ENCODE measurements around the gene EIF3D.

The EIF3D gene

GRCh38 chr22:36505998-36506635 is 22.8 kb downstream of the EIF3D start:
- DNase-seq, result no peak

DNA sequence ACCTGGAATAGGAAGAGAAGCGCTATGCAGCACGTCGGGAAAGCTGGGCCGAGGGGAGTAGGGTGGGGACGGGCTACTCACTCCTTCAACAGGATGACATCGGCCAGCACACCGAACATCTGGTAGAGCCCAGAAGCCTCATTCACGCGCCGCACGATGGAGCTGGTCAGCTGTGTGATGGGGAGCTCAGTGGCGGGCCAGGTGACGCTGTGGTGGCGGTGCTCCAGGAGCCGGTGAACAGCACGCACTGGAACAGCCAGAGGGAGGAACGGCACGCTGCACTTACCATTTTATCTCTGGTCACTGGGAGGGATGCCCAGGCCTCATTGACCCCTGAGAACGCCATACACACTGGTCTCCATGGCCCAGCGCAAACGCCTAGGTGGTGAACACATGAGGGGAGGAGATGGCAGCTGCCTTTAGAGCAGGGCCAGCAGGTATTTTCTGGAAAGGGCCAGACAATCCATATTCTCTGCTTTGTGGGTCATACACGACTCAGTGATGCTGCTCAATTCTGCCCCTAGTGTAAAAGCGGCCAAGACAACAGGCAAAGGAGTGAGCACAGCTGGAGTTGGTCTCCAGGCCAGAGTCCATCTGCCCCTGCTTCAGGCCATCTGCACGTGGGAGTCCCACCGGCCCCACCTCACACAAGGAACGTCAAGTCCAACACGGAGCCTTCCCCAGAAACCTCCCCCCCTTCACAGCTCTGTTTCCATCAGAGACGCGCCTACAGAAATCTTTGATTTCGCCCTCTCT is 30.9 kb downstream of the EIF3D start:
- no peak for DNase-seq

DNA sequence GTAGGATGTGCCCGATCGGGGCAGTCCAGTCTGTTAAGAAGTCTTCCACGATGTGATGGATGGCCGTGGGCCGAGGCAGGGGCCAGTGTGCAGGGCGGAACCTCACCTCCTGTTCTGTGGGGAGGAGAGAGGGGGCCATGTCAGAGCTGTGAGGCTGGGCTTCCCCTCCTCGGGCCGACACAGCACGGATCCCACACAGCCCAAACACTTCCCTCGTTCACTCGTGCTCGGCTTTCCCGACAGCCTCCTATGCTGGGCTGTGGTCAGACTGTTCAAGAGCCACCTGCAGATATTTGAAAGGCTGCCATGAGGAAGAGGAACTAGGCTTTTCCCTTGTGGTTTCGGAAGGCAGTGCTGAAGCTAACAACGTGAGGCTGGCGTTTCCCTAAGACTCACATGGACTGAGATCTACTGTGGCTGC is 35.3 kb downstream of the EIF3D start:
- no peak for DNase-seq

DNA sequence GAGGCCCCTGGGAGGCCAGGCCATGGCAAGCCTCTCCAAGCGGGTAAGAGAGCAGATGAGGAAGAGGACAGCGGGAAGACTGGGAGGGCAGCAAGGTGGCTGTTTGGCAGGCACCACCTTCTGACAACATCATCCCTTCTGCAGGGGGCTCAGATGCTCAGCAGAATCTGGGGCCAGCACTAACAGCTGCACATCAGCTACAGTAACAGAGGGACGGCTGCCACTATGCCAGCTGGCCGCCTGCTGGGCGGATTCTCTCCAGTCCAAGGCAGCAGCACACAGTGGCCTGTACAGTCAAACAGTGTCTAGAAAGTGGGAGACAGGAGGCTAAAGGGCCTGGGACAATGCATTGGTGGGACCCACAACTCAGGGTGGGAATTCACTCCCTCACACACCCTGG is 36.9 kb downstream of the EIF3D start:
- DNase-seq, result peak; percentile 73

GRCh38 chr22:36491155-36491554 is 37.8 kb downstream of the EIF3D start:
- DNase-seq, result no peak

GRCh38 chr22:36486619-36487384 is 42.2 kb downstream of the EIF3D start:
- no peak for DNase-seq

DNA sequence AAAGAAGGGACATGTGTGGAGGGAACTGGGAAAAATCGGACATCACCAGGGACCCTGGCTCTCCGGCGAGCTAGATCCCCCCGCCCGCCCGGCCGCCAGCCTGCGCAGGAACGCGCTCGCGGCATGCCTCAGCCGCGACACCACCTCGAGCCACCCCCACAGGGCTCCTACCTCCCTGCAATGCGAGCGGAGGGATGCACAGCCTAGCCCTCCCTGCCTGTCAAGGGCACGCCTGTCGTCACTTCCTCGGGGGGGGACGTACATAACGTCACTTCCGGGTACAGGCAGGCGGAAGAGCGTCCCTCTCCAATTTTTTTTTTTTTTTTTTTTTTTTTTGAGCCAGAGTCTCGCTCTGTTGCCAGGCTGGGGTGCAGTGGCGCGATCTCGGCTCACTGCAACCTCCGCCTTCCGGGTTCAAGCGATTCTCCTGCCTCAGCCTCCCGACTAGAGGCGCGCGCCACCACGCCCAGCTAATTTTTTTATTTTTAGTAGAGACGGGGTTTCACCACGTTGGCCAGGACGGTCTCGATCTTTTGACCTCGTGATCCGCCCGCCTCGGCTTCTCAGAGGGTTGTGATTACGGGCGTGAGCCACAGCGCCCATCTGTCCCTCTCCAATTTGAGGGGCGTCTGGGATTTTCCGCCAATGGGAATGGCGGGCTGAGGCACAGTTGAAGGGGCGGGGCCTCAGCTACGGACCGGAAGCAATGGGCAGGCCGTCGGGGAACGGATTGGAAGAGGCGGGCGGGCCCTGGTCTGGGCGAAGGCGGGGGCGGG is 47.4 kb downstream of the EIF3D start, which contains the start of gene TXN2:
Gene TXN2, minus strand, starts transcription at position 248 of the 776 bp plus-strand sequence. CDS start 803 bp downstream, outside the sequence.
- DNase-seq, result peak; percentile 99

DNA sequence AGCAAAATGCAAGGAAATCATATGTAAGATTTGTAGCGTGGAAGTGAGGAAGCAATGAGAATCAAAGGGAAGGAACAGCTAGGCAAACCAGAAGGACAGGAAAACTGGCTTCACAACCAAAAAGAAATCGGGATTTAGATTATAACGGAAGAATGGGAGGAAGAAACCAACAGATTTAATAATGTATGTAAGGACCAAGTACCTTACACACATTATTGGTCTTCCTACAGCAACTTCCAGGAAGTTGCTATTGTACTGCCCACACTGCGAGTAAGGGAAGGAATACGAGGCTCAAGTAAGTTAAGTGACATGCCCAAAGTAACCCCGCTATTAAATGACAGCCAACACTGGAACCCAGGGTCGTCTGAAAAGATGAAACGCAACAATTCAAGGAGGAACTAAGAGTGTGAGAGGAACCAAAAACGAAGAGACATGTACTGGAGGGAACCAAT is 48.0 kb downstream of the EIF3D start:
- no peak for DNase-seq

GRCh38 chr22:36478966-36479365 is 50.0 kb downstream of the EIF3D start:
- DNase-seq, result no peak

- no peak for DNase-seq
Observed at GRCh38 chr22:36475341-36475740, 53.6 kb downstream of the EIF3D start.

- DNase-seq, result no peak
Observed at GRCh38 chr22:36472689-36473088, 56.3 kb downstream of the EIF3D start.

DNA sequence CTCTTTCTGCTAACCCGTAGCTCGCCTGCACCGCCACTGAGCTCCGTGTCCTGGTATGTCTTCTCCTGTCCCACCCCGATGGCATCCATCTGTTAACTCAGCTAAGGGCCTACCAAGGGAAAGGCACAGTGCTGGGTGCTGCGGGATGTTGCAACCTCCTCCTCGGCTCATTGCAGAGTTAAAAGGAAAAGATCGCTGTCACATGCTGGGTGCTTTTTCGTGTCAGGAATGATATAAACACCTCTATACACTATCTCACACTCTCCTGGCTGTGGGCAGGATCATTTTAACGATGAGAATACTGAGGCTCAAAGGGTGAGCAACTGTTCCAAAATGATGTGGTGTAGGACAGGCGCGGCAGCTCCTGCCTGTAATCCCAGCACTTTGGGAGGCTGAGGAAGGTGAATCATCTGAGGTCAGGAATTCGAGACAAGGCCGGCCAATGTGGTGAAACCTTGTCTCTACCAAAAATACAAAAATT is 57.6 kb downstream of the EIF3D start:
- DNase-seq, result no peak

- no peak for DNase-seq
Observed at GRCh38 chr22:36470994-36471331, 58.0 kb downstream of the EIF3D start.

DNA sequence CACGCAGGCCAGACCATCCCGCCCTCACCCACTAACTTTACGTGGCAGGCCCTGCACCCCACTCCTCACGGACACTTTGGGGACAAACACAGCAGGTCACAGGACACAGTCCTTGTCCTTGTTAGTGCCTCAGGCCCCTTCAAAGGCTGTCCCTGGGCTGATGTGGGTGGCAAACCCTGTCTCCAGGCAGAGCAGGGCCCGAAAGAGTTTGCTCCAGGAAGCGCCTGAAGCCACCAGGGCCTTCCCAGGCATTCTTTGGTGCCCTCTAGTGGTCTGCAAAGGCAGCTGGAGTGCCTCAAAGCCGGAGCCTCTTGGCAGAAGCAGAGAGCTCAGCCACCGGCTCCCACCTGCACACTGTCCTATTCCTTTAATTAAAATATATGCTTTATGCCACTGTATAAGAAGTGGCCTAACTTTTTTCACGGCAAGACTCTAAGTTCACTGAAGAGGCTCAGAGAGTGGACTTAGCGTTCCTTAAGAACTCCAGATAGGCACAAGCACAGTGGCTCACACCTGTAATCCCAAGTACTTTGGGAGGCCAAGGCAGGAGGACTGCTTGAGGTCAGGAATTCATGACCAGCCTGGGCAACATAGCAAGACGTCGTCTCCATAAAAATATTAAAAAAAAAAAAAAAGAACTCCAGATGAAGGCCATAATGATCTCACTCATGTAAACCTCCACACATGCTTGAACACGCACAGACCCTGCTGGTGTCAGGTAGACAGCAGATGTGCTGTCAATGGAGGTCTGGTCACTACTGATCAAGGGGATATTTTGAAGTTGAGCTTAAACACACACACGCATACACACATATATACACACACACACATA is 58.6 kb downstream of the EIF3D start:
- DNase-seq, result peak; percentile 89

DNA sequence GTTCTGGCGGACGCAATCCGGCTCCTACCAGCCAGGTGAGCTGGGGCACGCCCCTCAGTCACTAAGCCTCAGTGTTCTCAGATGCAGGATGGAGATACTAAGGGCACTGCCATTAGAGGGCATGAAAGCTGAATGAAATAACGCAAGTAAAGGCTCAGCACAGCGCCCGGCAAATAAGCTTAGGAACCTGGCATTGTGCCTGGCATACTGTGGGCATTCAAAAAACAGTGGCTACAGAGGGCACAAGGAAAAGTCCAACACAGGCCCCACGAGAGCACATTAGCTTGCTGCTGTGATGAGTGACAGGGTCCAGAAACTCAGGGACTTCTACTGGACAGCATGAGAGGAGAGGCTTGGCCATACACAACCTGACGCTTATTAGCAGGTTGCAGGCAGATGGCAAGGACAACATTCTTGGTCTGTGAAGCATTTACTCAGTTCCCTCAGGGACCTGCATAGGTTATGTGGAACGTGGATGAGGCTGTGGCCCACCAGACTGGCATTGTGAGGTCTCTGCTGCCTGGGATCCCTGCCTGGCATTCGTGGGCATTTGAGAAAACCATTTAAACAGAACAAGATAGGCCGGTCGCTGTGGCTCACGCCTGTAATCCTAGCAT is 59.8 kb downstream of the EIF3D start:
- no peak for DNase-seq

- DNase-seq, result no peak
Observed at GRCh38 chr22:36467946-36468345, 61.0 kb downstream of the EIF3D start.

- DNase-seq, result peak; percentile 72
Observed at GRCh38 chr22:36467042-36467810, 61.7 kb downstream of the EIF3D start.

DNA sequence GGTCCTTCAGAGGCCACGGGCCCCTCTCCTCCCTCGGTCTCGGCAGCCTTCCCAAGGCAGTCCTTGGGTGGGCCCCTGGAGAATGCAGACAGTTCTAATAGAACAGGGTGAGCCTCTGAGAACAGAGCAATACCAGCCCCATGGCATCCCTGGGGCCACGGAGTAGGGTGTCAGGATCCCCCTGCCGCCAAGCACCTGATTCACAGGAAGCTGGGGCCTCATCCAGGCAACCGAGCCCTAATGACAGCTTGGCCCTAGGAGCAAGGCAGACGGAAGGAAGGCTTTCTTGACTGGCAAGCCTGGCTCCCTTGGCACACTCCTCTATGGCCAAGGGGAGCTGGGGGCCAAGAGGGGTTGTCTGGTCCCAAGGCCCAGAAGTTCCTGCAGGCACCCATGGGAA is 62.7 kb downstream of the EIF3D start:
- no peak for DNase-seq

DNA sequence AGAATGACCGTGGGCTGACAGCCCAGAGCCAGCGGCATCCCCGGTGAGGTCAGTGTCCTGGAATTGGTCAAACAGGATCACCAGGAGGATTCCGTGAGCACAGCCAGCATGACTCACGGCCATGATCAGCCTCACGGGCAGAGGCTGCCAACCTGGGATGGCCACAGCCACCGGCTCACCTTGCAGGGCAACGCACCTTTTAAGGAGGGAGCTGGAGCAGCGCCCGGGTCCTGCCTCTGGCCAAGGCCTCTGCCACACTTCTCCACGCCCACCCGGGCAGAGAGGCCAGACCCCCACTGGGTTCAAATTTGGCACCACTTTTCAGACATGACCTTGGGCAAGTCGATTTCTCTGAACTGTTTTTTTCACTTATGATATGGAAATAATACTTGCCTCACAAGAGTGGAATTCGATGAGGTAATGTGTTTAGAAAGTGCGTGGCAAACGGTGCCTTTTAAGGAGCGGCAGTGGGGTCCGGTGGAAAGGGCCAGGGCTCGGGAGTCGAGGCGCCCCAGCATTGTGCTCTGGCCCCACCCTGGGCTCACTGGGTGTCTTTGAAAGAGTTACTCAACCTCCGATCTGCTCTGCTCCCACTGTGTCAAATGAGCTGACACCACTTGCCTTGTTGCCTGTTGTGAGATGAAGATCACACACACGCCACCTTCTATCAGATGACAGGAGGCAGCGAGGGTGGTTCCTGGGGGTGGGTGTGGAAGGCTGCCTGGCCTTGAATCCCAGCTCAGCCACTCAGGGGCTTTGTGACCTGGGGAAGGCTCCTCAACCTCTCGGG is 63.5 kb downstream of the EIF3D start:
- DNase-seq, result no peak

Measured in right hindlimb (tissue), 1 donor.